Coronary artery (tissue), 2 donors: ENCODE measurements around the gene SMPD4.
"Not testable (repeated sequence)": the region's sequence is repeated elsewhere in the genome, so short reads cannot be mapped to it uniquely, and the experiment has no call there.

Experiments used
- DNase-seq: peaks from one replicate; pipeline ENCODE4 v3.0.0-alpha.2; 2017; ENCODE audit warnings: low spot score
- H3K27ac ChIP-seq, 2 donors: fragments of 200-600 bp; sonication (generic); one replicate each; pipeline ENCODE4 v1.5.1; 2016 to 2019
- H3K4me3 ChIP-seq: fragments of 200-600 bp; sonication (generic); 2 replicates; pipeline ENCODE4 v1.5.1; 2016; ENCODE audit warnings: mild to moderate bottlenecking, moderate library complexity
- TF ChIP-seq, protein P1 (sequence below): fragments of 200-600 bp; sonication (generic); IDR thresholded peaks from one replicate; pipeline ENCODE4 v1.5.1; 2019; ENCODE audit warnings: antibody characterized with exemption

Gene SMPD4

DNA sequence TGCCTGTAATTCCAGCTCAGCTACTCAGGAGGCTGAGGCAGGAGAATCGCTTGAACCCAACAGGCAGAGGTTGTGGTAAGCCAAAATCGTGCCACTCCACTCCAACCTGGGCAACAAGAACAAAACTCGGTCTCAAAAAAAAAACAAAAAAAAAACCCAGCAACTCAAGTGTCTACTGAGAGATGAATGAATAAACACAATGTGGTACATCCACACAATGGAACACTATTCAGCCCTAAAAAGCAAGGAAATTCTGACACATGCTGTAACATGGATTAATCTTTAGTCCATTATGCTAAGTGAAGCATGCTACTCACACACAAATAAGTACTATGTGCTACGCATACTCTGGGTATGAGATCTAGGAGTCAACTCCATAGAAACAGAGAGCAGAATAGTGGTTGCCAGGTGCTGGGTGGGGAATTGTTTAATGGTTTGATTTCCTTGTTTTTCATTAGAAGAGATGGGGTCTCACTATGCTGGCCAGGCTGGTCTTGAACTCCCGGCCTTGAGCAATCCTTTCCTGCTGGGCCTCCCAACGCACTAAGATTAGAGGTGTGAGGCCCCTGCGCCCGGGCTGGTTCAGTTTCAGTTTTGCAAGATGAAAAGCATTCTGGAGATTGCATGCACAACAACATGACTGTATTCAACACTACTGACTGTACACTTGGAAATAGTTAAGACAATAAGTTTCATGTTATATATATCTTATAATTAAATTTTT is 15.9 kb downstream of the SMPD4 start:
- H3K4me3 ChIP-seq: no peak overlapping the region
- DNase-seq: no peak
- TF ChIP-seq, protein P1, sequence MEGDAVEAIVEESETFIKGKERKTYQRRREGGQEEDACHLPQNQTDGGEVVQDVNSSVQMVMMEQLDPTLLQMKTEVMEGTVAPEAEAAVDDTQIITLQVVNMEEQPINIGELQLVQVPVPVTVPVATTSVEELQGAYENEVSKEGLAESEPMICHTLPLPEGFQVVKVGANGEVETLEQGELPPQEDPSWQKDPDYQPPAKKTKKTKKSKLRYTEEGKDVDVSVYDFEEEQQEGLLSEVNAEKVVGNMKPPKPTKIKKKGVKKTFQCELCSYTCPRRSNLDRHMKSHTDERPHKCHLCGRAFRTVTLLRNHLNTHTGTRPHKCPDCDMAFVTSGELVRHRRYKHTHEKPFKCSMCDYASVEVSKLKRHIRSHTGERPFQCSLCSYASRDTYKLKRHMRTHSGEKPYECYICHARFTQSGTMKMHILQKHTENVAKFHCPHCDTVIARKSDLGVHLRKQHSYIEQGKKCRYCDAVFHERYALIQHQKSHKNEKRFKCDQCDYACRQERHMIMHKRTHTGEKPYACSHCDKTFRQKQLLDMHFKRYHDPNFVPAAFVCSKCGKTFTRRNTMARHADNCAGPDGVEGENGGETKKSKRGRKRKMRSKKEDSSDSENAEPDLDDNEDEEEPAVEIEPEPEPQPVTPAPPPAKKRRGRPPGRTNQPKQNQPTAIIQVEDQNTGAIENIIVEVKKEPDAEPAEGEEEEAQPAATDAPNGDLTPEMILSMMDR: no peak
- H3K27ac ChIP-seq: no peak overlapping the region

DNA sequence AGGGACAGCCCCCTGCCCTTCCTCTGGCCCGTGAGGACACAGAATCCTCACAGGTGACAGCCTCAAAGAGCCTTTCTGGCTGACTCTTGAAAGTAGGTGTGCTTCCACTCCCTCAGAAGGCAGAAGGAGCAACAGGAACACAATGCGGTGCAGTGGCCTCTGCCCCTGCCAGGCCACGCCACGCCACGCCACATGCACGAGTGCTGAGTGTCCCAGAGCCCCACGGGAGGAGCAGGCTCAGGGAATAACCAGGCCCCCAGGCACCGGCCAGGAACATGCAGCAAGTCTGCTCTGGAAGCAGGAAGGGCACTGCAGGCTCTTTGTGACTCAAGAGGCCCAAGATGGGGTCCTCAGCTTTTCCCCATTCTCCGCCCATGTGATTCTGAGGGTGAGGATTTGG is 18.4 kb downstream of the SMPD4 start:
- no peak for DNase-seq
- no peak overlapping the region for H3K27ac ChIP-seq
- H3K4me3 ChIP-seq: no peak overlapping the region
- TF ChIP-seq, protein P1: no peak

DNA sequence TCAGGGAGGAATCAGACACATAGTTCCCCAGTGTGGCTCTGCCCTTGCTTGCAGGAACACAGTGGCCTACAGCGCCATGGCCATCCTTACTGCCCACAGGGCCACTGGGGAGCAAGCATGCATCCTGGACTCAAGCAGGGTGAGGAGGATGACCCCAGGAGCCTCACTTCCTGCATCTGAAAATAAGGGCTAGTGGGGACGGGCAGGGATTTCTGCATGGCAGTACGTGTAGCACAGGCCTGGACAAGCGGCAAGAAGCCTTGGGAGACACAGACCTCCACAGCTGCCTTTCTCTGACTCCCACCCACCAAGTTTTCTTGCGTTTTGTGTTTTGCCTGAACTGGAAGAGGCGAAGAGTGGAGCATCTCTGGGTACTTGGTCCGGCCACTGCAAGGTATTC is 18.9 kb downstream of the SMPD4 start:
- not testable (repeated sequence) for DNase-seq, H3K4me3 ChIP-seq, H3K27ac ChIP-seq

DNA sequence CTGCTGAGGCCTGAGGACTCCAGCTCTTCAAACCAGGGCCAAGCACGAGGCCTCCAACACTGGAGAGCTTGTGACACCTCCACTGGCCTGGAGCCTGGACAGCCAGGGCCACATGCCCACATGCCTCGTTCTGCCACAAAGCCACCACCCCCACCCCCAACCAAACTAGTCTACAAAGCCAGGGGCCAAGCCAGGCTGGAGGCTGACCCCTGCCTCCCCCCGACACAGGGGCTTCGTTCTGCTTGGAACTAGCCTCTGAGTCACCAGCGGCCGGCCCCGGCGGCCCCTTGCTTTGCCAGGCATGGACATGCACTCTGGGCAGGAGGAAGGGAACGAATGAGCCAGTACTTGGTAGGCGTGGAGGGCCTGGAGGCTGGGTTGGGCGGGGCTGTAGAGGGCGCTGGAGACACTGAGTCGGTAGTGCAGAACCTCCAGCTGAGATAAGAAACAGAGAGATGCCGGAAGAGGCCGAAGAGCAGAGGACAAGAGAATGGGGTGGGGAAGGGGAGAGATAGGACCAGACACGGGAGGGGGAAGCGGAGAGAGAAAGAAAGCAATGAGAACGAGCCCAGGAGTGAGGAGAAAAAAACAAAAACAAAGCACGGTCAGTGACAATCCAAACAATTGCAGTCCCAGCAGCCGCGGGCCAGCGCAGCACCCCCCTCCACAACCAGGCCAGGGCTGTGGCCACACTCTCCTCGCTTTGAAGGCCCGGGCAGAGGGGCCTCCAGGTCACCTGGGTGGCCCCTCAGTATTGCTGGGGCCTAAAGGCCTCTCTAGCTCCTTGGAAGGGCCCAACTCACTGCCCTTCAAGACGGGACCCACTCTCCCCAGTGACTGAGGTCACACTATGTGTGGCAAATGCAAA is 20.3 kb downstream of the SMPD4 start:
- not testable (repeated sequence) for DNase-seq, H3K27ac ChIP-seq, H3K4me3 ChIP-seq

DNA sequence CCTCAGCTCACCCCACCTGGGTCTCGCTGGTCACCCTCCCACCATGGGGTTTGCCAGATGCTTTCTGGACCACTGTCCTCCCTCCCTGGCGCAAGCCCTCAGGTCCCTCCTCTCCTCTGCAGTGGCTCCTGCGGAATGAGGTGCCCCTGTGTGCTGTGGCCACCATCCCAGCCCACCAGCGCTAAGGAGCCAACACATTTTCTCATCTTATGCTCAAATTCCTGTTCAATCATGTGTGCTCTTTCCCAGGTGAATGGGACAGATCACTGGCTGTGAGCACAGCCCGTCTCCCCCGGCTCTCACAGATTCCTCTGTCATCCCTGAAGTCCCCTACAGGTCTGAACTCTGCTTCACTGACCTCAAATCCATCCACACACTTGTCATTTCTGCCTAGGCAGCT is 21.3 kb downstream of the SMPD4 start:
- no peak for DNase-seq
- H3K27ac ChIP-seq: no peak overlapping the region
- no peak overlapping the region for H3K4me3 ChIP-seq
- TF ChIP-seq, protein P1: no peak

DNA sequence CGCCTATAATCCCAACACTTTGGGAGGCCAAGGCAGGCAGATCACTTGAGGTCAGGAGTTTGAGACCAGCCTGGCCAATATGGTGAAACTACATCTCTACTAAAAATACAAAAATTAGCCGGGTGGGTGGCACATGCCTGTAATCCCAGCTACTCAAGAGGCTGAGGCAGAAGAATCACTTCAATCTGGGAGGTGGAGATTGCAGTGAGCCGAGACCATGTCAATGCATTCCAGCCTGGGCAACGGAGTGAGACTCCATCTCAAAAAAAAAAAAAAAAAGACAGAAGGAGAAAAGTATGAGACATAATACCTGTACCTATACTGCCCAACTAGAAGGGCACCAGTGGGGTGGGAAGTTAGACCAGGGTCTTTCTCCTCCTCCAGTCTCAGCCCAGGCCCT is 22.0 kb downstream of the SMPD4 start:
- not testable (repeated sequence) for DNase-seq, H3K27ac ChIP-seq, H3K4me3 ChIP-seq

DNA sequence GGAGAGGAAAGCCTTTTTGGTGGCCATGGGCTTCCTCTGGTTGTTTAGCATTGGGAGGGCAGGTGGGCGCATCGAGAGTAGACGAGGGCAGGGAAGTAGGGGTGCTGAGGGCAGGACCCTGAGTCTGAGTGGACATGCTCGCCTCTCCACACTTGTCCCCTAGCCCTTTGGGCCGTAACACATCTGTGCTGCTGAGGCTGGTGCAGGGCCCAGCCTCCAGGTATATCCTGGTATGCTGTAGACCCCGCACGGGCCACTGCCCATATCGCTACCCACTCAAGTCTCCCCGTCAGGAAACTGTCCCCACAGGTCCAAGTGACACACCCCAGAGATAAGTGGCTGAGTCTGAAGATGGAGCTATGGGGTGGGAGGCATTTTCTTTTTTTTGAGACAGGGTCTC is 22.8 kb downstream of the SMPD4 start:
- TF ChIP-seq, protein P1: no peak
- H3K4me3 ChIP-seq: no peak overlapping the region
- no peak for DNase-seq
- H3K27ac ChIP-seq: no peak overlapping the region

DNA sequence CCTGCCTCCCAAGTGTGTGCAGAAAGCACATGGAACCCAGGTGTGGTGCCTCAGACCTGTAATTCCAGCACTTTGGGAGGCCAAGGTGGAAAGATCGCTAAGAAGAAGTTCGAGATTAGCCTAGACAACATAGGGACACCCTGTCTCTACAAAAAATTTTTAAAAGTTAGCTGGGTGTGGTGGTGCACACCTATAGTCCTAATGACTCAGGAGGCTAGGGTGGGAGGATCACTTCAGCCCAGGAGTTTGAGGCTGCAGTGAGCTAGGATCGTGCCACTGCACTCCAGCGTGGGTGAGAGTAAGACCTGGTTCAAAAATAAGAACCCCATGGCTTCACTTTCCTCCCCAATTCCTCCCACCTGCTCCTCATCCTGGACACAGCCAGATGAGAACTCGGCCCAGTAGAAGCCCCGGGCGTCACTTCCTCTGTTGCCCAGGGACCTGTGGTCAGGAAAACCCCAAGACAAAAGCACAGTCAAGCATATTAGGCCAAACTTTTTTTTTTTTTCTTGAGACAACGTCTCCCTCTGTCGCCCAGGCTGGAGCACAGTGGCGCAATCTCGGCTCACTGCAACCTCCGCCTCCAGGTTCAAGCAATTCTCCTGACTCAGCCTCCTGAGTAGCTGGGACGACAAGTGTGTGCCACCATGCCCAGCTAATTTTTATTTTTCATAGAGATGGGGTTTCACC is 23.4 kb downstream of the SMPD4 start:
- H3K27ac ChIP-seq, H3K4me3 ChIP-seq, DNase-seq: not testable (repeated sequence)

DNA sequence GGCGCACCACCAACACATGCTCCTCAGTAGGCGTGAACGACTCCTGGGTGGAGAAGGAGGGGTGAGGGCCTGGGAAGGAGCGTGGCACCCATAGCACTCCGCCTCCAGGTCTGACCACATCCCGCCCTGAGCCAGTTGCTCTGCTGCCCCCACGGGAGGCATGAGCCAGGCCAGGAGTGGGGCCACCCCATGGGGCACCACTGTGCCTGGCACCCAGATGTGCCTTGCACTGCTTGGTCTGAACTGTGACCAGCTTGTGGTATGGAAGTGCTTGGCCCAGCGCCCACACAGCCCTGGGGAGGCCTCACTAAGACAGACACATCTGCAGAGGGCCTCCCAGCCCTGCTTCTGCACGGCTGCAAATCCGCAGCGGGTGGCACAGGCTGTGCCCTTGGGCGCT is 24.0 kb downstream of the SMPD4 start:
- H3K4me3 ChIP-seq, DNase-seq, H3K27ac ChIP-seq: not testable (repeated sequence)
